GM23338 (cell line): ENCODE data around the gene IQSEC3. TPM values are rescaled to one million over a fixed set of nuclear protein-coding genes. Genes with fewer than 3 reads are reported as not detected.
"Not testable (repeated sequence)": the region's sequence is repeated elsewhere in the genome, so short reads cannot be mapped to it uniquely, and the experiment has no call there.

Experiments used
- ATAC-seq: fragments of 200-7000 bp; cut with Tn5 transposase; 3 replicates; pipeline ENCODE4 v1.9.1; 2020
- DNase-seq: peaks from one replicate; pipeline ENCODE4 v3.0.0-alpha.2; 2015; ENCODE audit warnings: low spot score
- H2AFZ ChIP-seq: fragments of 200-600 bp; sonication (generic); 2 replicates; pipeline ENCODE4 v1.8.0; 2016; ENCODE audit warnings: antibody characterized with exemption, mild to moderate bottlenecking, moderate library complexity
- H3F3A ChIP-seq: fragments of 200-600 bp; sonication (generic); replicated peaks from 2 replicates; pipeline ENCODE4 v1.8.0; 2017; ENCODE audit warnings: antibody characterized with exemption, mixed run types, low read depth
- H3K27ac ChIP-seq: fragments of 200-600 bp; sonication (generic); 2 replicates; pipeline ENCODE4 v1.6.1; 2016; ENCODE audit warnings: low read depth
- H3K27me3 ChIP-seq: fragments of 200-600 bp; sonication (generic); 2 replicates; pipeline ENCODE4 v1.8.0; 2016; ENCODE audit warnings: mild to moderate bottlenecking, mixed run types, moderate library complexity; ENCODE audit not compliant: insufficient read depth
- H3K36me3 ChIP-seq: fragments of 200-600 bp; sonication (generic); 2 replicates; pipeline ENCODE4 v1.8.0; 2016; ENCODE audit warnings: mild to moderate bottlenecking; ENCODE audit not compliant: insufficient read depth
- H3K4me1 ChIP-seq: fragments of 200-600 bp; sonication (generic); 2 replicates; pipeline ENCODE4 v1.8.0; 2016; ENCODE audit warnings: mild to moderate bottlenecking, moderate library complexity; ENCODE audit not compliant: insufficient read depth
- H3K4me2 ChIP-seq: fragments of 200-600 bp; sonication (generic); 2 replicates; pipeline ENCODE4 v1.7.1; 2017; ENCODE audit warnings: mixed run types
- H3K4me3 ChIP-seq: fragments of 200-600 bp; sonication (generic); 2 replicates; pipeline ENCODE4 v1.6.1; 2016; ENCODE audit warnings: mixed run types
- H3K79me2 ChIP-seq: fragments of 200-600 bp; sonication (generic); replicated peaks from 2 replicates; pipeline ENCODE4 v1.8.0; 2017; ENCODE audit warnings: mild to moderate bottlenecking; ENCODE audit not compliant: insufficient read depth
- H3K9me2 ChIP-seq: fragments of 200-600 bp; sonication (generic); 2 replicates; pipeline ENCODE4 v1.8.0; 2017; ENCODE audit not compliant: insufficient read depth
- H4K20me1 ChIP-seq: fragments of 200-600 bp; sonication (generic); replicated peaks from 2 replicates; pipeline ENCODE4 v1.8.0; 2017; ENCODE audit warnings: mild to moderate bottlenecking; ENCODE audit not compliant: insufficient read depth
- H3K27ac Mint-ChIP-seq: 2 replicates; pipeline ENCODE4 v1.8.0; 2020; ENCODE audit warnings: inconsistent platforms, mild to moderate bottlenecking, moderate library complexity, mixed read lengths
- H3K27me3 Mint-ChIP-seq: 3 replicates; pipeline ENCODE4 v1.8.0; 2022; ENCODE audit warnings: low read depth, mild to moderate bottlenecking, moderate library complexity, mixed read lengths, inconsistent platforms; ENCODE audit not compliant: insufficient read depth, poor library complexity
- H3K36me3 Mint-ChIP-seq: 3 replicates; pipeline ENCODE4 v1.8.0; 2021; ENCODE audit warnings: low read depth, mild to moderate bottlenecking, inconsistent platforms, moderate library complexity, mixed read lengths
- H3K4me1 Mint-ChIP-seq: 3 replicates; pipeline ENCODE4 v1.8.0; 2020; ENCODE audit warnings: mild to moderate bottlenecking, inconsistent platforms, mixed read lengths
- H3K4me3 Mint-ChIP-seq: 3 replicates; pipeline ENCODE4 v1.8.0; 2021; ENCODE audit warnings: moderate library complexity, mild to moderate bottlenecking, inconsistent platforms, mixed read lengths
- H3K9me3 Mint-ChIP-seq: 3 replicates; pipeline ENCODE4 v1.8.0; 2020; ENCODE audit warnings: moderate library complexity, mild to moderate bottlenecking, inconsistent platforms, mixed read lengths
- polyA plus RNA-seq: library from polyadenylated mRNA; unstranded; fragments of >200 nt; fragmentation: Nextera tagmentation; extraction: Ambion mirVana; gene quantifications from 2 replicates; pipeline ENCODE4 v1.2.1, GENCODE V29; 2016
- total RNA-seq: library from RNA; depleted of rRNA; stranded (reverse); fragments of >200 nt; shearing (Covaris generic); gene quantifications from 2 replicates; pipeline ENCODE4 v1.2.3, GENCODE V29; 2014

The IQSEC3 gene
- total and polyA plus RNA-seq, 2 experiments from 2014 or later, result 2.1 to 3.6 TPM

DNA sequence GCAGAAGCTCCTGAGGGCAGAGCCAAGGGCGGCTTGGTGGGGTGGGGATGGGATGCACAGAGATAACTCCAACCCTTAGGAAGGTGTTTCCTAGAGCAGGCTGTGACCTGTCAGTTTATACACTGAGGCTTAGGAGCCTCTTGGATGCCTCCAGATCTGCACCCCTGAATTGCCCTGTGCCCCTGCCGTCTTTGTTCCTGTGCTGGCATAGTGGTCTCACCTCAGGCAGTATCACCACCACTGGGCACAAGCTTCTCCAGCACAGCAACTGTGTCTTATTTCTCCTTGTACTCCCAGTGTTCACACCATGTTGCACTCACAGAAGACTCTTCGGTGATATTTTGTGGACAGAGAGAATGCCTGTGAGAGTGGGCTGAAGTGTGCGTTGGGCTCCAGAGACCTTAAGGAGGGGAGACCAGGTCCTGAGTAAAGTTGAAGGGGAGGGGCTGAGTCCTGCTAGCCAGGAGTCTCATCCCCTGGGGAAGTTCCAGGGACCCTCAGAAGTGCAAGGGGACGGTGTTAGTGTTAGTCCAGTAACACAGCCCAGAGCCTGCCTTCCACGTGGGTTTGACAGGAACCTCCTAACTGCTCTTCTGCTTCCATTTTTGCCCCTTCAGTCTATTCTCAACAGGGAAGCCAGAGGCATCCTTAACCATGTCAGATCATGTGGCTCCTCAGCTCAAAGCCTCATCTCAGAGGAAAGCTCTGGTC, 26.9 kb upstream of the IQSEC3 start:
- ATAC-seq, H4K20me1 ChIP-seq, H3K9me3 Mint-ChIP-seq, H3K27me3 Mint-ChIP-seq, H3K36me3 Mint-ChIP-seq, DNase-seq, H3K79me2 ChIP-seq, H3K4me2 ChIP-seq, H3K27ac Mint-ChIP-seq, H3K4me3 Mint-ChIP-seq, H2AFZ ChIP-seq, H3K27ac ChIP-seq, H3F3A ChIP-seq, H3K4me1 ChIP-seq, H3K27me3 ChIP-seq, H3K4me3 ChIP-seq, H3K36me3 ChIP-seq, H3K4me1 Mint-ChIP-seq, H3K9me2 ChIP-seq: not testable (repeated sequence)

DNA sequence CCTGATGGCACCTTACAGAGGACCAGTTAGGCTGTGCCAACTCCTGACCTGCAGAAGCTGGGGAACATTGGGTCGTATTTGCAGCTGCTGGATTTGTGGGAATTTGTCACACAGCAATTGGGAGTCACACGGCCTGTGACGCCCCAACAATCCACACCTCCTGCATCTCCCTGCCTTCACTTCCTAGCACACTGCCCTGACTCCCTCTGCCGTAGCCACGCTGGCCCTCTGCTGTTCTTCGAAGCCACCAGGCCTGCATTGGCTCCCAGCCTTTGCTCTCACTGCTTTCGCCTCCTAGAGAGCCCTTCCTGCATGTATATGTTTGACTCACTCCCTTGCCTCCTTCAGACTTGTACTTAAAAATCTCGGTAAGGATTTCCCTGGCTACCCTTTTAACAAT, 22.2 kb upstream of the IQSEC3 start:
- not testable (repeated sequence) for H3K27me3 Mint-ChIP-seq, H3K9me2 ChIP-seq, DNase-seq

GRCh38 chr12:45235-45990, 21.2 kb upstream of the IQSEC3 start:
- H3K9me3 Mint-ChIP-seq, H3K4me3 ChIP-seq, H3K36me3 Mint-ChIP-seq, H3K27me3 Mint-ChIP-seq, ATAC-seq, H3K4me2 ChIP-seq, H3K4me1 Mint-ChIP-seq, H3K27ac Mint-ChIP-seq, H2AFZ ChIP-seq, H3K27me3 ChIP-seq, H3K79me2 ChIP-seq, H3K36me3 ChIP-seq, H4K20me1 ChIP-seq, H3K4me1 ChIP-seq, H3K27ac ChIP-seq, H3K9me2 ChIP-seq, H3K4me3 Mint-ChIP-seq, DNase-seq, H3F3A ChIP-seq: not testable (repeated sequence)

More for the DNA sequence above, 22.2 kb upstream of the IQSEC3 start:
- not testable (repeated sequence) for H3K27ac Mint-ChIP-seq, H3K27me3 ChIP-seq, ATAC-seq, H3K79me2 ChIP-seq, H3K9me3 Mint-ChIP-seq, H2AFZ ChIP-seq, H3F3A ChIP-seq, H3K4me1 Mint-ChIP-seq, H3K36me3 ChIP-seq, H4K20me1 ChIP-seq, H3K4me3 ChIP-seq, H3K4me2 ChIP-seq, H3K27ac ChIP-seq, H3K4me1 ChIP-seq, H3K36me3 Mint-ChIP-seq, H3K4me3 Mint-ChIP-seq

DNA sequence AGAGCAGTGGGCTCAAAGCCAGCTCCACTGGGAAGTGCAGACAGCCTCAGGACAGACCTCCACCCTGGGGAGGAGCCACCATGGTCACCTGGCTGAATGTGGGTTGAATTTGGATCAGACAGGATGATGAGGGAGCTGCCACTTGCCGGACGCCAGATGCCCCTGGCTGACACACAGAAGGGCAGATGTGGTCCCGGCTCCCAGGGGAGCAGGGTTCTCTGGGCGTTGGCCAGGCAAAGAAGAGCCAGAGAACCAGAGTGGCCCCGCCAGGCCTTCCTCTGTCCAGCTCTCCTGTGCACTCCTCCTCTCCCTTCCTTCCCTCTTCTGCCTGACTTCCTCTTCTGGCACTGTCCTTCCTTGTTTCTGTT, 20.6 kb upstream of the IQSEC3 start:
- H3K79me2 ChIP-seq, H3K36me3 ChIP-seq, H3K4me1 ChIP-seq, H3K27ac ChIP-seq, DNase-seq, ATAC-seq, H3K4me2 ChIP-seq, H3K9me2 ChIP-seq, H3K4me3 ChIP-seq, H4K20me1 ChIP-seq, H3K36me3 Mint-ChIP-seq, H3K4me3 Mint-ChIP-seq, H3K27me3 ChIP-seq, H3K9me3 Mint-ChIP-seq, H3K4me1 Mint-ChIP-seq, H3K27me3 Mint-ChIP-seq, H3F3A ChIP-seq, H2AFZ ChIP-seq, H3K27ac Mint-ChIP-seq: not testable (repeated sequence)

DNA sequence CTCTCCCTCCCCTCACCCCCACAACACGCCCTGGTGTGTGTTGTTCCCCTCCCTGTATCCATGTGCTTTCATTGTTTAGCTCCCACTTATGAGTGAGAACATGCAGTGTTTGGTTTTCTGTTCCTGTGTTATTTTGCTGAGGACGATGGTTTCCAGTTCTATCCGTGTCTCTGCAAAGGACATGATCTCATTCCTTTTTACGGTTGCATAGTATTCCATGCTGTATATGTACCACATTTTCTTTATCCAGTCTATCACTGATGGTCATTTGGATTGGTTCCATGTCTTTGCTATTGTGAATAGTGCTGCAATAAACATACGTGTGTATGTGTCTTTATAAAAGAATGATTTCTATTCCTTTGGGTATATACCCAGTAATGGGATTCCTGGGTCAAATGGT, 20.0 kb upstream of the IQSEC3 start:
- not testable (repeated sequence) for H3K27me3 Mint-ChIP-seq, H3K27ac ChIP-seq, H3K9me2 ChIP-seq, H3K36me3 ChIP-seq, H3K4me1 ChIP-seq, H3K27me3 ChIP-seq, H3K4me3 Mint-ChIP-seq, H3K4me1 Mint-ChIP-seq, H3F3A ChIP-seq, H4K20me1 ChIP-seq, H2AFZ ChIP-seq, H3K36me3 Mint-ChIP-seq, DNase-seq, H3K79me2 ChIP-seq, H3K27ac Mint-ChIP-seq, H3K9me3 Mint-ChIP-seq, H3K4me2 ChIP-seq, H3K4me3 ChIP-seq, ATAC-seq

DNA sequence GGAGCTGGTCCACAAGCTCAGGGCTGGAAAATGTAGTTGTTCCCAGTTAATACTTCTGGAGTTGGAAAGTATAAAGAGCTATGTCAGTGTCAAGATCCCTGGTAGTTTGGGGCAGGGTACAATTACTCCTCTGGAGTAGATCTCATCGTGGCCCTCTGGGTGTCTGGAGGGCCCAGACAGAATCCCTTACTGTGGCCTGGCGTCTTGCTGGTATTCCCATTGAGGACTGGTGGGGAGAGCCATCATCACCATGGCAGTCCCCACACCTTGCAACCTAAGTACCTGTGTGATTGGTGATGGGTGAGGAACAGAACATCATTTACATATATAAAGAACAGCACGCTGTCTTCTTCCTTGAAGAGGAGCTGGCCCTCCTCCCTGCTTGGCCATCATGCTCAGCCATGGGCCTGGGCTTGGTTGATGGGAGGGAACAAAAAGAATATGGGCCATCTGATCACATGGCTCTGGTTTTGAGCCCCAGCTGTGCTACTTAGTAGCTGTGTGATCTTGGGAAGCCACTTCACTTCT, 18.8 kb upstream of the IQSEC3 start:
- not testable (repeated sequence) for H3K79me2 ChIP-seq, H3K4me2 ChIP-seq, H3K27me3 Mint-ChIP-seq, H3K4me1 Mint-ChIP-seq, H3K27me3 ChIP-seq, H3K9me3 Mint-ChIP-seq, H3K4me3 ChIP-seq, H3K9me2 ChIP-seq, H2AFZ ChIP-seq, H3K36me3 Mint-ChIP-seq, H3K4me3 Mint-ChIP-seq, H3F3A ChIP-seq, H4K20me1 ChIP-seq, H3K4me1 ChIP-seq, H3K27ac ChIP-seq, H3K36me3 ChIP-seq, H3K27ac Mint-ChIP-seq, DNase-seq
- peak; percentile 93 for ATAC-seq
